NCI-H2196 (cell line): ENCODE data around the gene C11orf87.

Source experiments
- DNase-seq: peaks from one replicate; lab custom pipeline; 2025; ENCODE audit not compliant: unreplicated experiment; lab: John Stamatoyannopoulos, UW

Gene C11orf87

DNA sequence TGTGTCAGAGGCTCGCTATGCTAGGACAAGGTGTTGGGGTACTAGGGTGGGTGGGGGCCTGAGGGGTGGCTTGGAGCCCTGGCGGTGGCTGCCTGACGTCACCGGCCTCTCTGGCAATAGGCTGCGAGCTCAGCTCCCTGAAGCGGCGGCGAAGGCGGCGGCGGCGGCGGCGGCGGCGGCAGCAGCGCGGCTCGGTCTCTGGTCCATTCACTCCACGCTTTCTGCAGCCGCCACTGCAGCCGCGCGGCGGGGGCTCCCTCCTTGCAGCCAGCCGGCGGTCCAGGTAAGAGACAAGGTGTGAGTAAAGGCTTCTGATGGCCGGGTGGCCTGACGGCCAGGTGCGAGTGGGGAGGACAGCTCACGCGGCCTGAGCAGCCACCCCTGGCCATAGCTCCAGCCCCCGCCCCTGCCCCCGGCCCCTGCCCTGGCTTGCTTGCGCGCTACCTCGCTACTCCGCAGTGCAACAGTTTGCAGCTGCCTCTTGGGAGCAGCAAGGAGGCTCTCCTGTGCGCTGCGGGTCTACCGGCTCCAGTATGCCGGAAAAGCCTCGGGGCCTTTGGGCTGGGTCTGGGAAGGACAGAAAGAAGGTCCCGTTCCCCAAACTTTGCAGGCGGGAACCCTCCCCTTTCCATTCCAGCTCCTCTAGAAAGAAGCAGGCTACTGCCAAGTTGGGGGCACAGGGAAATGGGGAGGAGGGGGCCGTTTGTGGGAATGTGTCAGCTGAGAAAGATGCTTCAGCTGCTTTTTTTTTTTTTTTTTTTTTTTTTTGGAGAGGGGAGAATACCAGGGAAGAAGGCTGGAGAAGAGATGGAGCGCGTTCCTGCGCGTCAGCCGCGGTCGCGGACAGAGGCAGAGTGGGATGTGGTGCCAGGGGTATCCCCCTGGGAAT, at the start of gene C11orf87:
TSS of gene C11orf87 (plus strand) at position 210 of the 889 bp plus-strand sequence. CDS start 1,444 bp downstream, outside the sequence.
- DNase-seq, result no peak

DNA sequence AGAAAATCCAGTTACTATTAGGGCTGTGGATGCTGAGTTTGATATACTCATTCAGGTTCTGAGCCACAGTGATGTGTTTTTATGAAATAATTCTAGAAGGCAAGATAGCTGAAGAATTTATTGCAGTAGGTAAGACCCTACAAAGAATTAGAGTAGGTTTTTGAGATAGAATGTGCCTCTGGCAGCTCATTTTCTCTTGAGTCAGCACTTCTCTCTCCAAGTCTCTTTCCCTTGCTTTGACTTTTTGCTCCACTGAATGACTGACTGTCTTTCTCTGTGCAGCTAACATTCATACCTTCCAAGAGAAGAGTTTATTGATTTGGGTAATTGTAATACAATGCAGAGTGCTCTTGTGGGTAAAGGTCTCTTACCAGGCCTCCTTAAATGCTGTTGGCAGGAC, 48.0 kb upstream of the C11orf87 start:
- no peak for DNase-seq

DNA sequence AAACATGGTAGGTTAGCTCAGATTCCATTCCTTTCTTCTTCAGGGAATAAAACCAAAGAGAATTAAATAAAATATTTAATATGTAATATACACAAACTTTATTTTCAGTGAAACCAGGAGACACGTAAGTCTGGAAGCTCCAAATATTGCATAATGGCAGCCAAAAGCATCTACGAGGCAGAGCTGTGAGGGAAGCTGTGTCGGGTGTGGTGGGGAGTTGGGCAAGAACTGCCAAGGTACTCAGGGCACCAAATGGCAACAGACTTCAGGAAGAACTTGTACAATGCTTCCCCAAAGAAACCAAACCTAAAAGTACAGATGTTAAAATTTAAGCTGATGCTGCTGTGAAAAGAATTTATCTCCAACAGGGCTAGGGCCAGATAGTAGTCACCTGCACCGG, 47.5 kb upstream of the C11orf87 start:
- DNase-seq, result no peak

DNA sequence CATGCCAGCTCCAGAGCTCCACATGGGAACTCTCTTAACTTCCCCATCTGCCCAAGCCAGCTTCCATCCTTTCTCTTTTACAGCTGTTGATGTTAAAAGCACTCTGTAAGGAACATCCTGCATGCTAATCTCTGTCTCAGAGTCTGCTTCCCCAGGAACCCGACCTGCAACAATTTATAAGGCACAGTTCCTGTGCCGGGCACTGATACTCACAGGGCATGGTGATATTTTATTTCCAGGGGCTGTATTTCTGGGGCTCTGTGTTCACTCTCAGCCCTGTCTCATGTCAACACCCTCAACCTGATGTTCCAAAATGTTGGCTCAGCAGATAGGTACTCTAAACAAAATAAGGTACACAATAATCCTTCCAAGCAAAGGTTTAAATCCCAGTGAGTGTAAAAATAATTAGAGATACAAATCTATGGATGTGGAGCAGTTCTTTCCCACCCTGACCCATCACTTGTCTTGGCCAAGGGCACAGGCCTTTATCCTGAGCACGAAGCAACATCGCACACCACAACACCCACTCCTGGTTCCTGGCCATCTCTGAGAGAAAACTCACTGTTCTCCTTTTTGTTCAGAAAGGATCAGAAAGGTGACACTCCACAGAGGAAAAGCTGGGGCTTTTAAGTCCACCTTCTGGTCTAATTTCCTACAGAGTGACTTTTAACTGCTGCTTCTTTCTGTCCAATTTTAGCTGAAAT, 44.8 kb upstream of the C11orf87 start:
- DNase-seq, result no peak

DNA sequence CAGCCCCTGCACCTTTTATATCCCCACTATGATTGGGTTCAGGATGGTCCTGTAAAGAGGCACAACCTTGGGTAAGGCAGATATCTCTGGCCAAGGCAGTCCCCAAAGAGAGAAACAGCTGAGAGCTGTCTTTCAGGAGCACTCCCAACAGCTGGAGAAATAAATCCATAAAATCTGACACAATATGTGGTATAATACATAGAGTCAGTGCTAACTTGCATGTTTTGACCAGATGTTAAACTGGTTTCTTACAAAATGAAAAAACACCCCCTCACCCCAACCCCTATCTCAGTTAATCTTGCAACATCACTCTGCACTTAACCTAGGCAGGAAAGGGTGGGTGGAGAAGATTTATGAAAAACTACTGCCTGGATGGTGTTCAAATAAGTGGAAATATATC, 44.0 kb upstream of the C11orf87 start:
- DNase-seq, result no peak

DNA sequence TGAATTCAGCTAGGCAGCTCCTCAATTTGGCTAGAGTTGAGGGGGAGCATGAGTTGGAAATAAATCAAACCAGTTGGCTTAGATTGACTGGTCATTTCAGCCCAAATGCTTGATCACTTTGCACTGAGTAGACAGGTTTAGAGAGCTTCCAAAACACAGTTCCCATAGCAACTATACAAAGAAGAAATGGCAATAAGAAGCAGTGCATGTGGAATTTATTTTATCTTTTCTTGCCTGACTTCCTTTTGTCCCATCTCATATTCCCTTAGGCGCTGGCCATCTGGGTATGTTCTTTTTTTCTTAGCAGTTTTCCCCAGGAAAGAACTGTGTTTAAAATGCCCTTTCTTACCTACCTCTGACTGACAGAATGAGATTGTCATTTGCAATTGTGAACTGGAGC, 38.7 kb upstream of the C11orf87 start:
- no peak for DNase-seq

DNA sequence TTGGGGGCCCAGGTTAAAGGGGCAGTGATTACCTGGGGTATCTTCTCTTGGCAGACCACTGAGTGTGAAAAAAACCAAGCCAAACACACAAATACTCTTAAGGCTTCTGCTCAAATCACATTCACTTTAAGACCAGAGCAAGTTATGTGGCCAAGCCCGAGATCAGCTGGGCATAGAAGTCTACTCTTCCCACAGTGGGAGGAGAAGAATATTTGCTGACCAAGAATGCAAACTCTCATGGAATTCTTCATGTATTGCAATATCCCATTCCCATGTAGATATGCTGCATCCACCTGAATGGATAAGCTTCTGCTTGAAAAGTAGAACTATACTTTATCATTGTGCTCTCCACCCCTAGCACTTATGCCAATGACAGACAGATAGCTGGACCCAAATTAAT, 37.1 kb upstream of the C11orf87 start:
- no peak for DNase-seq

DNA sequence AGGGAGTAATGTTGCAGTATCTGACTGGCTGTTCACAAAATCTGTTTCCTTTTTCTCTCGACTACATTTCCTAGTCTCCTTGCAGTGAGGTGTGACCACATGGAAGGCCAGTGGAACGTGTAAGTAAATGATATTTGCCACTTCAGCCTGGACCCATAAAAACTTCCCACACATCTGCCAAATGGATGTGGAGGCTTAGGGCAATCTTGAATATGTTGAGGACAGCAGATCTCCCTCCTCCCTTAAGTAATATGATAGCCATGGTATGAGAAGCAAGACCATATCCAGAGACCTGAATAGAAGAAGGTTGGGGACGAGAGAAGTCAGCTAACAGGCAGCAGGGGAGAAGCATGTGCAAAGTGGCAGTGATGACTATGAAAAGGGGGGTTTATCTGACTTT, 33.0 kb upstream of the C11orf87 start:
- no peak for DNase-seq

DNA sequence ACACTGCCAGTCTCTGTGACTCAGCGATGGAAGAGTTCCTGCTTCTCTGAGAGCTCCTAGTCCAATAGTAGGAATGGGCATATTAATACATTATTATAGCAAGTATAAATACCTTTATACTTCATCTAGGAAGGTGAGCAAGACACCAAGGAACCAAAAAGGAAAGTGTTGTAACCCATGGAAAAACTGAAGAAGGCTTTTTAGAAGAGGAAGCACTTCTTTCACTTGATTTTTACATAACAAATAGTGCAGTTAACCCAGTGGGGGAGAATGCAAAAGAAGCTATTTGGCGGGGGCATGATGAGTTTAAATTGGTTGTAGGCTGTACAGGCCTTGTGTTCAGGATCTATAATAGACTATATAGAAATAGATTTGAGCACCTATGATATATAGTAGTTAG, 31.2 kb upstream of the C11orf87 start:
- DNase-seq, result no peak

DNA sequence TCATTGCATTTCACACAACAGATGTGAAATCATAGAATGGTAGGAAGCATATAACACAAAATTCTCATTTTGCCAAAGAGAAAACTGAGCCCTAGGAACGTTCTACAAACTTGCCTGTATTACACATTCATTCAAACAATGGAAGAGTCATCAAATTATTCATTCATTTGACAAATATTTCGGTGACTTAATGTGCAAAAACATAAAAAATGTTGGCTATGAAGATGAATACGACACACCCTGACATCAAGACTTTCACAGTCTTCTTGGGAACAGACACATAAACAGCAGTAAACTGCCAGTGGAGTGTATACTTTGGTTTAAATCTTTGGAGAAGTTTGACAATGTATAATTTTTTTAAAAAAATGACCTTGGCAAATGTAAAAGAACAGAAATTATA, 20.4 kb upstream of the C11orf87 start:
- DNase-seq, result no peak

DNA sequence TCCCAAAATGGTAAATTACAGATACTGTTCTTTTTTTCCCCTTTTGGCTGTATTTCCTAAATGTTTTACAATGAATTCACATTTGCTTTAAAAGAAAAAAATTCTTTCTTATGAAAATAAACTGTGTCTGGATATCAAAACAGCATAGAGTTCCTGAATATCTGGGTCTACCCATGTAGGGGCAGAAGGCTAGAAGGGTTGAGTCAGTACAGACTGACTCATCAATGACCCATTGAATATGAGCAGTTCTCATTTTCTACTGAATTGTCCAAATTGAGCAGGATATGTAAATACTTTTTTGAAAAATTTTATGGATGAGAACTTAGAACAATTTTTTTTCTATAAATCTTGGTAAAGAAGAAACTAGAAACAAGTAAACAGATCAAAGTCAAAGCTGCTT, 16.3 kb upstream of the C11orf87 start:
- DNase-seq, result no peak

DNA sequence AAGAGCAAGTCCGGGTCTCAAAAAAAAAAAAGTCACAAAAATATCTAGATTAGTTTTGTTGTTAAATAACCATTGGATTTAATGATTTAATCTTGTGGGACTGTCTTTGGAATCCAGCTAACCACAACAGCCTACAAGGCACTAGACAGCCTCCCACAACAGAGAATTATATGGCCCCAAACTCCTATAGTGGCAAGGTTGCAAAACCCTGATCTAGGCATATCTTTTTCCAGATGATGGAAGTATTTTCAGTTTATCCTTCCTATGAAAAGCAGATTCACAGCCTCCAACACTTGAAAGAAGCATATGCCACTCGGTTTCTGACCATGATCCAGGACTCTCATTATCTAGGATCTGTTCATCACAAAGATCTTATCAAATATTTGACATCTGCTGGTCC, 5.4 kb upstream of the C11orf87 start:
- no peak for DNase-seq

DNA sequence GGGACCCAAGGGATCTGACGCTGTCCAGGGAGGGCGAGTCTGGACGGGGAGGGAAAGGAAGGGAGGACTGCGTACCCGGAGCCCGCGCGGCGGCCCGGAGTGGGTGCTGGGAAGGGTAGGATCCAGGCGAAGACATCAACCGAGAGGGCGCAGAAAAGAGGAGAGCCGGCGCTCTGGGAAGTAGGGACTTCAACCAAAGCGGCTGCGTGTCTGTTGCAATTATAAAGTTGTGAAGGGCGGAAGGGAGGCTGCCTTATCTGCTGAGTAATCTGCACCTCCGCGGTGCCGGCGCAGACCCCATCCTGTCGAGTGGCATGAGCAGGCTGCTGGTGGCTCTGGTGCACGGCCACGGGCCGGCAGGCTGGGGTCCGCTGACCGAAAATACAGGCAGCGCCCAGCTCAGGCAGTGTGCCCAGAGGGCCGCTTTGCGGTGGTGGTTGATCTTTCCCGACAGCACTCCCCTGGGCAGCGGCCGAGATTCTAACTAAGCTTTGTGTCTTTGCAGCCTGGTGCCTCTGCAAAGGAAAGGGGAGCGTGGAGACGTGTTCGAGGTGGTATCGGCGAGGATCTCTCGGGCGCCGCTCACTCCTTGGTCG, 978 bp downstream of the C11orf87 start:
- DNase-seq, result no peak

DNA sequence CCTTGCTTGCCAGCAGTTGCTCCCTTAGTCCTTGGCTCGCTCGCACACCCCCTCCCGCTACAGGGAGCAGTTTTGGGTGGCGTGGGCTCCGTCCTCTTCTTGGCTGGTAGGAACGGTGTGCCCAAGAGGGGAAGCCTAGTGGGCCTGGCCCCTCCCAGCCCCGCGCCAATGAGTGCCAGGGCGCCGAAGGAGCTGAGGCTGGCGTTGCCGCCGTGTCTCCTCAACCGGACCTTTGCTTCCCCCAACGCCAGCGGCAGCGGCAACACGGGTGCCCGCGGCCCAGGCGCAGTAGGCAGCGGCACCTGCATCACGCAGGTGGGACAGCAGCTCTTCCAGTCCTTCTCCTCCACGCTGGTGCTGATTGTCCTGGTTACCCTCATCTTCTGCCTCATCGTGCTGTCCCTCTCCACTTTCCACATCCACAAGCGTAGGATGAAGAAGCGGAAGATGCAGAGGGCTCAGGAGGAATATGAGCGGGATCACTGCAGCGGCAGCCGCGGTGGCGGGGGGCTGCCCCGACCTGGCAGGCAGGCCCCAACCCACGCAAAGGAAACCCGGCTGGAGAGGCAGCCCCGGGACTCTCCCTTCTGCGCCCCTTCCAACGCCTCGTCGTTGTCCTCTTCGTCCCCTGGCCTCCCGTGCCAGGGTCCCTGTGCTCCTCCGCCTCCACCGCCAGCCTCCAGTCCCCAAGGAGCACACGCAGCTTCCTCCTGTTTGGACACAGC, 1.6 kb downstream of the C11orf87 start:
- no peak for DNase-seq

DNA sequence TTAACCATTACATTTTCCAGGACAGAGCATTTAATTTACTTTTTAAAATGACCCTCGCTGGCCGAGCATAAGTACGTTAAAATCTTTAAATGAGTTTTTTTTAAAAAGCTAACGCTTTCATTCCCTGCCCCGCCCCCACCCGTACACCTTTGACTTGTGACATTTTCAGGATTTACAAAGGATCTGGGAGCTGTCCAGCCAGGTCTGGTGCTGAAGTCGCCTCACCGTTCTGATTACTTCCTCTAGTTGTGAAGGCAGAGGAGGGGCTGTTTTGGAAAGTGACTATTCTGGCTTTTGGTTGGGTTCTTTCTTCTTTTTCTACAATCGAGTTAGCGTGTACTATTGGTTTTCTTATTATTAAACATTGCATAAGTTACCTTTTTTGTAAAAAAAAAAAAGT, 2.9 kb downstream of the C11orf87 start:
- no peak for DNase-seq

DNA sequence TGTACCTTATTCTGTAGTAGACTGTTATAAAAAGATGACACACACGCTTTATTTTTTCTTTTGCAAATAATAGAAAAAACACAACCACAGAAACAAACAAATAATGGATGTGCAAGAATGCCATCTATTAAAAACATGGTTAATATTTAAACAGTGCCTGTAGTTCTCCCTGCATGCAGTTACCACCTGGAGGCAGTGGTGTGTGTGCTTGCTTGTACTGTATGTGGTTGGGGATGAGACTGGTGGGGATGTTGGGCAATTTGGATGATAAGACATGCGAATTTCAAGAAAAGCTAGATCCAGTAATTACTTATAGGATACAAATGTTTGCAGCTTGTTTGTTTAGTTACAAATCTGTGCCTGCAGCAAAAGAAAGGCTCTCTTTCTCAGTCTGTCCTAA, 3.6 kb downstream of the C11orf87 start:
- DNase-seq, result no peak

DNA sequence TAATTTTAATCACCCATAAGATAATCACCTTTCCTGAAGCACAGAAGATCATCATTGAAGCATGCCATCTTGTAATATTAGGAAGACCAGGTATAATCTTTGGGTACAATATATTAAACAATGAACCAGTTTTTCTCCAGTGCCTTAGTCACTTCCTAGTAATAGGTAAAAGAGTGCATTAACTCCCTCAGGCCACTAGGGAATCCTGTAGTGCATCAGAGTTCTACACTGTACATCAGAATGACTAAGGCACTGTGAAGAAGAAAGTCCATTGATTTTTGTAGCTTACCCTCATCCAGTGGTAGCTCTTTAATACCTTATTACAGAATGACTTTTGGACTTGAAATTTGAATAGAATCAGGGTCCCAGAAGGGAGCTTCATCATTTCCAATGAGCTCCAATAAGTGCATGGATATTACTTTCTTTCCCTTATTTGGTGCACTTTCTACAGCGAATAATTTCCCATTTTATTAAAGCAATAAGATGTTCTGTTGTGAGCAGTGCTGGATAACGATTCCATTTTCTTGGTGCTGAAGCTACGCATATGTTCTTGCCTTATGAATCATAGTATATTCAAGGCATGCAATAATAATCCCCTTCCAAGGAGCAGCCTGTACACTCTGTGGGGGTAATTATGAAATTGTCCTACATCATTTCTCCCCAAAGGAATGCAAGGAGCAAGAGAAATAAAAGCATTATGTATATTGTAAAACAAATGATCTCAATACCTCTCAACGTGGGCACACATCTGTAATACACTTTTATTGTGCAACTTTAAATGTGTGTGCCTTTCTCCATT, 4.7 kb downstream of the C11orf87 start:
- DNase-seq, result no peak

DNA sequence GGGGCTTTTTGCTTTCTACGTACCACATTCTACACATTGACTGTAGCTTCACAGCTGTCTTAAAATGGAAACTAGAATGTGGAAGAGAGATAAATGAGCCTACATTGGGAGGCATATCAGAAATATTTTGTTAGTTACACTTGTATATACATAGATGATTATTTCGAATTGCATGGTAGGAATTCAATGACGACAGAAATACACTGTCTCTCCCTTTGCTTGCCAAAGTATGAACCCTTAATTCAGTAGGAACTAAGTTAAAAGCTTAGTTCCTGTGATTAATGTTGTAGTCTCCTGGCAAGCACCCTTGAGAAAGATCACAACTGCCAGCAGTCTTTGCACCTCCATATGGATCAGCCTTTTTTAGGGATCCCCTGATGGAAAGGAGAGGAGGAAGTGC, 10.1 kb downstream of the C11orf87 start:
- DNase-seq, result no peak

DNA sequence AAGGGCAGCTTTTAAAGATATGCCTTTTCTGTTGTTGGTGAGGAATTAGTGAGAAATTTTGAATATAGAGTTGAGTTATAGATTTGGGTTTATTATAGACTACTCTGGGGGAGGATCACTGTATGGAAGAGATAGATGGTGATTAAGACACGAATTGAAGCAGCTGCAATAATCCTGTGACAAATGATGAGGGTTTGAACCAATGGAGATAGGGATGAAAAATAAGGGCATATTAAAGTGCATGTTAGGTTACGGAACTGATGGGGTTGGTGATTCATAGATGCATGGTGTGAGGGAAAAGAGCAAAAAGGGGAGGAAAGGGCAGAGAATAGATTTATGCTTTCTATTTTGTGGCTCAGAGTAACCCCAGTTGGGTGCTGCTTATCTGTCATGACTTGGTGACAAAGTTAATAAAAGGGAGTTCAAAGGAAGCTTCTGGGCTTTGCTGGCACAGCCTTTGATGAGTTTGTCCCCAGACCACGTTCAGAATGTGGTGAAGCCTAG, 11.8 kb downstream of the C11orf87 start:
- DNase-seq, result no peak

DNA sequence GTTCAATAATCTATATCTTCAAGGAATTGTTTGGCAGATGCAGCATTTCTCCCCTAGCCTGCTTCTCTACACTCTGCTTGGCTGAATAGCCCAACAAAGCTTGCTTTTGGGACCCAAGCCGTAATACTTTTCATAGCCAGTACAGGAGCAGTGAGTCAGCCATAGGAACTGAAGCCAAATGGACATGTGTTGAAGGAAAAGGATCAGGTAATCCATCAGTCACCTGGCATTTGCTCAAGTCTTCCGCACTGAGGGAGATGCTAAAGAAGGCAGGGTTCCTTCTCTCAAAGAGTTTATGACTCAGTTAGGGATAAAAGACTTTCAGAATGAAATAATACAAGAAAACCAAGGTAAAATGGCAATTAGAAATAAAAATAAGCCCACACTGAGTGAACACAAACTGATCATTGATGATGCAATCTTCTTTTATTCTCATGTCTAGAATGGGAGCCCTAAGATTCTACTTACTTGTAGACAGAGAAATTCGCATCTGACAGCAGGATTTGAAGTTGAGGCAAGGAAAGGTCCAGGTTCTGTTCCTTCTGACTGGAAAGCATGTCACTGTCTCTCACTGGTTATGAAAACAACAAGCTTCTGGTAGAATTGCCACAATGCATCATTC, 13.2 kb downstream of the C11orf87 start:
- DNase-seq, result no peak
